Smooth muscle cell (in vitro differentiated cells): ENCODE measurements around the gene COL5A1. TPM values are rescaled to one million over a fixed set of nuclear protein-coding genes. Genes with fewer than 3 reads are reported as not detected.

ENCODE experiments used
- DNase-seq: peaks from one replicate; lab custom pipeline; 2025; ENCODE audit not compliant: unreplicated experiment; lab: John Stamatoyannopoulos, UW
- H2AFZ ChIP-seq: fragments of 200-600 bp; sonication (generic); 2 replicates; pipeline ENCODE4 v1.6.0; 2016; ENCODE audit warnings: antibody characterized with exemption, low read depth, mild to moderate bottlenecking
- H3F3A ChIP-seq: fragments of 200-600 bp; sonication (generic); 2 replicates; pipeline ENCODE4 v1.6.0; 2017; ENCODE audit warnings: antibody characterized with exemption, low read depth
- H3K27ac ChIP-seq: fragments of 200-600 bp; sonication (generic); 2 replicates; pipeline ENCODE4 v1.5.1; 2016; ENCODE audit warnings: low read depth, mild to moderate bottlenecking
- H3K27me3 ChIP-seq: fragments of 200-600 bp; sonication (generic); 2 replicates; pipeline ENCODE4 v1.6.1; 2016; ENCODE audit warnings: low read depth, mild to moderate bottlenecking
- H3K36me3 ChIP-seq: fragments of 200-600 bp; sonication (generic); 2 replicates; pipeline ENCODE4 v1.5.1; 2016; ENCODE audit warnings: low read depth
- H3K4me1 ChIP-seq: fragments of 200-600 bp; sonication (generic); 2 replicates; pipeline ENCODE4 v1.5.1; 2016; ENCODE audit warnings: low read depth
- H3K4me2 ChIP-seq: fragments of 200-600 bp; sonication (generic); 2 replicates; pipeline ENCODE4 v1.6.0; 2016; ENCODE audit warnings: mild to moderate bottlenecking
- H3K4me3 ChIP-seq: fragments of 200-600 bp; sonication (generic); 2 replicates; pipeline ENCODE4 v1.5.1; 2016; ENCODE audit warnings: mild to moderate bottlenecking
- H3K79me2 ChIP-seq: fragments of 200-600 bp; sonication (generic); 2 replicates; pipeline ENCODE4 v1.6.0; 2016; ENCODE audit warnings: low read depth, mild to moderate bottlenecking
- H3K9ac ChIP-seq: fragments of 200-600 bp; sonication (generic); 2 replicates; pipeline ENCODE4 v1.6.0; 2016; ENCODE audit warnings: low read depth
- H3K9me3 ChIP-seq: fragments of 200-600 bp; sonication (generic); replicated peaks from 2 replicates; pipeline ENCODE4 v1.5.1; 2016; ENCODE audit warnings: low read depth
- H4K20me1 ChIP-seq: fragments of 200-600 bp; sonication (generic); 2 replicates; pipeline ENCODE4 v1.6.0; 2016; ENCODE audit warnings: low read depth
- WGBS: methylation state at CpG from one replicate; pipeline ENCODE4 v1.1.7; 2016; ENCODE audit warnings: low lambda C conversion rate; 5-methylcytosine and 5-hydroxymethylcytosine counted together
- polyA plus RNA-seq: library from polyadenylated mRNA; unstranded; fragments of >200 nt; fragmentation: Nextera tagmentation; extraction: Ambion mirVana; gene quantifications from 2 replicates; pipeline ENCODE4 v1.2.1, GENCODE V29; 2016
- total RNA-seq: library from RNA; depleted of rRNA; stranded (reverse); fragments of >200 nt; gene quantifications from 2 replicates; pipeline ENCODE4 v1.2.3, GENCODE V29; 2014
- TF ChIP-seq, protein P1 (sequence below): fragments of 200-600 bp; sonication (generic); IDR thresholded peaks from 2 replicates; pipeline ENCODE4 v1.5.1; 2017; ENCODE audit warnings: borderline replicate concordance, mild to moderate bottlenecking, antibody characterized with exemption; ENCODE audit not compliant: insufficient read depth, poor library complexity, severe bottlenecking

Gene COL5A1
- total and polyA plus RNA-seq, 2 experiments from 2014 or later = 1,084 to 1,443 TPM

DNA sequence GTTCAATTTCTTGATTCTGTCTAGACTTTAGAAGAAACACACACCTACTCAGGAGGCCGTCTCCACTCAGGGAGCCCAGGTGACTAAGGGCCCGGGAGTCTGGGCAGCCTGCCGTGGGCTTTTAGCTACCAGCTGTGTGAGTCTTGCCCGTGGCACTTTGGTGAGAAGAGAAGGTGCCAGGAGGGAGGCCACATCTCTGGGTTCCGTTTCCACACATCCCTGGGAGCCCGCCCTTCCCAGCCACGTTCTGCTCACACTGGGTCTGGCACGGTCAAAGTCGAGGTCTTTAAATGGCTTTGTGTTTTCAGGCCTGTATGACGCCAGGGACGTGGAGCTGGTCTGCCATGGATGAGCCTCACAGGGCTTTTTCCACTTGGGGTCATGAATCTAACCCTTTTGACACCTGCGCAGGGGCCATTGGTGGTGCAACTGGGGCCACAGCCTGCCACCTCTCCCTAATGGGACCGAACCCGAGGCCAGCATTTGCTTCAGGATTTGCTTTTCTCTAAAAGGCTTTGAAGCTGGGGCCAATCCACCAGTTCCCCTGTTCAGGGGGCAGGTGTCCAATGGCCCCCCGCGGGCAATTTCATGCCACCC is 221.8 kb downstream of the COL5A1 start:
- no peak overlapping the region for H2AFZ ChIP-seq
- no peaks in the 10 kb centered on the region for H3K36me3 ChIP-seq
- no peaks in the 10 kb centered on the region for H4K20me1 ChIP-seq
- no peaks in the 10 kb centered on the region for H3K27me3 ChIP-seq
- no peak overlapping the region for H3K27ac ChIP-seq
- H3K9ac ChIP-seq = no peak overlapping the region
- peaks cover 17% of the 10 kb centered on the region for H3F3A ChIP-seq
- no peaks in the 10 kb centered on the region for H3K79me2 ChIP-seq
- WGBS = 89% methylated on average over 16 of the region's 16 CpGs
- no peak for DNase-seq
- no peaks in the 10 kb centered on the region for H3K9me3 ChIP-seq
- no peak overlapping the region for H3K4me2 ChIP-seq
- no peak overlapping the region for H3K4me3 ChIP-seq
- TF ChIP-seq, protein P1, sequence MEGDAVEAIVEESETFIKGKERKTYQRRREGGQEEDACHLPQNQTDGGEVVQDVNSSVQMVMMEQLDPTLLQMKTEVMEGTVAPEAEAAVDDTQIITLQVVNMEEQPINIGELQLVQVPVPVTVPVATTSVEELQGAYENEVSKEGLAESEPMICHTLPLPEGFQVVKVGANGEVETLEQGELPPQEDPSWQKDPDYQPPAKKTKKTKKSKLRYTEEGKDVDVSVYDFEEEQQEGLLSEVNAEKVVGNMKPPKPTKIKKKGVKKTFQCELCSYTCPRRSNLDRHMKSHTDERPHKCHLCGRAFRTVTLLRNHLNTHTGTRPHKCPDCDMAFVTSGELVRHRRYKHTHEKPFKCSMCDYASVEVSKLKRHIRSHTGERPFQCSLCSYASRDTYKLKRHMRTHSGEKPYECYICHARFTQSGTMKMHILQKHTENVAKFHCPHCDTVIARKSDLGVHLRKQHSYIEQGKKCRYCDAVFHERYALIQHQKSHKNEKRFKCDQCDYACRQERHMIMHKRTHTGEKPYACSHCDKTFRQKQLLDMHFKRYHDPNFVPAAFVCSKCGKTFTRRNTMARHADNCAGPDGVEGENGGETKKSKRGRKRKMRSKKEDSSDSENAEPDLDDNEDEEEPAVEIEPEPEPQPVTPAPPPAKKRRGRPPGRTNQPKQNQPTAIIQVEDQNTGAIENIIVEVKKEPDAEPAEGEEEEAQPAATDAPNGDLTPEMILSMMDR = no peak
- H3K4me1 ChIP-seq = no peaks in the 10 kb centered on the region

GRCh38 chr9:134863941-134864820 is 222.6 kb downstream of the COL5A1 start:
- Histone ChIP-seq H3K27me3 (no peaks in the 10 kb centered on the region), H3K4me3 (no peak overlapping the region), H2AFZ (no peak overlapping the region), H3K36me3 (no peaks in the 10 kb centered on the region), H3K9ac (no peak overlapping the region), H3K9me3 (no peaks in the 10 kb centered on the region), H3K4me2 (no peak overlapping the region), H3K79me2 (no peaks in the 10 kb centered on the region), H3K4me1 (no peaks in the 10 kb centered on the region), H4K20me1 (no peaks in the 10 kb centered on the region), H3K27ac (no peak overlapping the region), H3F3A (peaks cover 12% of the 10 kb centered on the region)
- TF ChIP-seq, protein P1 = no peak
- 88% methylated on average over 28 of the region's 28 CpGs for WGBS
- no peak for DNase-seq

GRCh38 chr9:134864821-134865190 is 223.2 kb downstream of the COL5A1 start:
- H3K4me1 ChIP-seq = no peaks in the 10 kb centered on the region
- H3K4me3 ChIP-seq = no peak overlapping the region
- TF ChIP-seq, protein P1 = no peak
- H3K9me3 ChIP-seq = no peaks in the 10 kb centered on the region
- H4K20me1 ChIP-seq = no peaks in the 10 kb centered on the region
- H3F3A ChIP-seq = peaks cover 11% of the 10 kb centered on the region
- H2AFZ ChIP-seq = no peak overlapping the region
- no peaks in the 10 kb centered on the region for H3K27me3 ChIP-seq
- WGBS = 95% methylated on average over 13 of the region's 13 CpGs
- no peaks in the 10 kb centered on the region for H3K79me2 ChIP-seq
- H3K4me2 ChIP-seq = no peak overlapping the region
- DNase-seq = no peak
- H3K27ac ChIP-seq = no peak overlapping the region
- no peaks in the 10 kb centered on the region for H3K36me3 ChIP-seq
- no peak overlapping the region for H3K9ac ChIP-seq
